Measurements from ENCODE around the gene FTO. TPM values are rescaled to one million over a fixed set of nuclear protein-coding genes. Genes with fewer than 3 reads are reported as not detected.

FTO gene
- total RNA-seq, 4 donors from 2014 or later = 62.0 to 90.1 (median 75.1) TPM

DNA sequence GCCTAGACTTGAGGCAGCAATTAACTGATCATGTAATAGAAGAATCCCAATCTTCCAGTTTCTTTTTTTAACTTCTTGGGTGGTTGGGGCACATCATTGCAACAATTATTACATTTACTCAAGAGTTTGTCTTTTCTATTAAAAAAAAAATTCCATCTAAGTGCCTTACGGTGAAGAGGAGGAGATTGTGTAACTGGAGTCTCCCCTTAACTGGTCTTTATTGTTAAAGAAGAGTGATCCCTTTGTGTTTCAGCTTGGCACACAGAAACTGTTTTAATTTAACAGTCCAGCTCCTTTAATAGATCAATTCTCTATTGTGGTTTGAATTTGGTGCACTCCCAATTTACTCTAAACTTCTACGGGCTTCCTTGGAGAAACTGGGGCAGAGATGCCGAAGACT lies 75.2 kb downstream of the FTO start:
- ATAC-seq (no peak), DNase-seq (no peak)
- TF ChIP-seq POLR2A (IDR thresholded peaks at IDR 0.05) = no peak
- TF ChIP-seq, protein P1, sequence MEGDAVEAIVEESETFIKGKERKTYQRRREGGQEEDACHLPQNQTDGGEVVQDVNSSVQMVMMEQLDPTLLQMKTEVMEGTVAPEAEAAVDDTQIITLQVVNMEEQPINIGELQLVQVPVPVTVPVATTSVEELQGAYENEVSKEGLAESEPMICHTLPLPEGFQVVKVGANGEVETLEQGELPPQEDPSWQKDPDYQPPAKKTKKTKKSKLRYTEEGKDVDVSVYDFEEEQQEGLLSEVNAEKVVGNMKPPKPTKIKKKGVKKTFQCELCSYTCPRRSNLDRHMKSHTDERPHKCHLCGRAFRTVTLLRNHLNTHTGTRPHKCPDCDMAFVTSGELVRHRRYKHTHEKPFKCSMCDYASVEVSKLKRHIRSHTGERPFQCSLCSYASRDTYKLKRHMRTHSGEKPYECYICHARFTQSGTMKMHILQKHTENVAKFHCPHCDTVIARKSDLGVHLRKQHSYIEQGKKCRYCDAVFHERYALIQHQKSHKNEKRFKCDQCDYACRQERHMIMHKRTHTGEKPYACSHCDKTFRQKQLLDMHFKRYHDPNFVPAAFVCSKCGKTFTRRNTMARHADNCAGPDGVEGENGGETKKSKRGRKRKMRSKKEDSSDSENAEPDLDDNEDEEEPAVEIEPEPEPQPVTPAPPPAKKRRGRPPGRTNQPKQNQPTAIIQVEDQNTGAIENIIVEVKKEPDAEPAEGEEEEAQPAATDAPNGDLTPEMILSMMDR (IDR thresholded peaks at IDR 0.05 in 4 of 5, conservative IDR thresholded peaks at IDR 0.05 in 1 of 5) = no peak
- no peak overlapping the region for H3K27ac ChIP-seq
- H3K36me3 ChIP-seq = no peaks in the 10 kb centered on the region
- in situ Hi-C loops (cut with MboI; ENCODE audit: low sequenced_read_pairs in 4 of 4) (no loop called here), intact Hi-C loops (cut with DNase I; ENCODE audit: low total_unique reads) (loop anchor here (10.0 kb wide), 1 partner anchor 506 kb away; the partner anchor contains the start of gene IRX3)
- peaks cover 29 to 44% of the 10 kb centered on the region in 2 donors for H3K4me1 ChIP-seq
- H3K27me3 ChIP-seq = no peaks in the 10 kb centered on the region
- no peak overlapping the region for H3K4me3 ChIP-seq
- H3K9me3 ChIP-seq = no peaks in the 10 kb centered on the region

DNA sequence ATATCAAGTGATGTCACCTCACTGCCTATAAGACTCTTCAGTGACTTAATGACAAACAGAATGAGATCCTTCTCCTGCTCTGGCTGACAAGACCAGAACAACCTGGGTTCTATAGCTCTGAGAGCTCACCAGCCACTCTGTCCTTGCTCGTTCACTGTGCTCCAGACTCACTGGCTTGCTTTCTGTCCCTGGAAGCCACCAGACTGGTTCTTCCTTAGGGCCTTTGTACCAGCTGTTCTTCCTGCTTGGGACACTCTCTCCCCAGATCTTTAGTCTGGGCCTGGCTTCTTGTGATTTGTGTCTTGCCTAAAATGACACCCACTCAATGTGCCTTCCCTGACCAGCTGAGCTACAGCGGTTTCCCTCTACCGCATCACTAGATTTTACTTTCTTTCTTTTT lies 76.1 kb downstream of the FTO start:
- Histone ChIP-seq H3K4me1 (peaks cover 31 to 44% of the 10 kb centered on the region in 2 donors), H3K4me3 (no peak overlapping the region), H3K9me3 (no peaks in the 10 kb centered on the region), H3K36me3 (no peaks in the 10 kb centered on the region), H3K27ac (no peak overlapping the region), H3K27me3 (no peaks in the 10 kb centered on the region)
- TF ChIP-seq POLR2A (IDR thresholded peaks at IDR 0.05) = no peak
- TF ChIP-seq, protein P1 (IDR thresholded peaks at IDR 0.05 in 4 of 5, conservative IDR thresholded peaks at IDR 0.05 in 1 of 5) = no peak
- intact Hi-C loops (cut with DNase I; ENCODE audit: low total_unique reads) = no loop called here
- no peak for ATAC-seq
- in situ Hi-C loops (cut with MboI; ENCODE audit: low sequenced_read_pairs in 4 of 4) = no loop called here
- DNase-seq = no peak

DNA sequence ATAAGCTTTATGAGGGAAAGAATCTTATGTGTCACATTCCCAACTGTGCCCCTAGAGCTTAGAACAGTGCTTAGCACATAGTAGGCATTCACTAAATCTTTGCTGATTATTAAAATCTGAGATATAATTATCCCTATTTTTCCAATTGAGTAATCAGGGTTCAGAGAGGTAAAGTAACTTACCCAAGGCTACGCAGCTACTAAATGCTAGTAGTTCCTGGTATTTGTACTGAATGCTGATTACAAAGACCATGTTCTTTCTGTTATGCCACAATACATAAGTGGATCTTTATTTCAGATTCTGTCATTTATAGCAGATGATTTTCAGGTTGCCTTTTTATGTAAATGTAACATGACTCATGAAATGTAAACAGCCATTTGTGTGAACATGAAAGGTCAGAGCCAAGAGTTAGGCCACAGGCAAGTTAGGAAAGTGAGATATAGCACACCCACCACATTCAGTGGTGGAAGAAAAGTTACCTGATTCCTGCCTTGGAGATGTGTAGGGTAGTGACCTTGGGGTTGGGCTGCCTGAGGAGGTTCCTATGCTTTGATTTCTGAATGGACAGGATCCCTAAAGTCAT lies 77.2 kb downstream of the FTO start:
- in situ Hi-C loops (cut with MboI; ENCODE audit: low sequenced_read_pairs in 4 of 4) = no loop called here
- Histone ChIP-seq H3K27me3 (no peaks in the 10 kb centered on the region), H3K27ac (no peak overlapping the region), H3K4me1 (peaks cover 23 to 35% of the 10 kb centered on the region in 2 donors), H3K36me3 (no peaks in the 10 kb centered on the region), H3K4me3 (no peak overlapping the region), H3K9me3 (no peaks in the 10 kb centered on the region)
- DNase-seq = no peak
- ATAC-seq = no peak
- intact Hi-C loops (cut with DNase I; ENCODE audit: low total_unique reads) = no loop called here
- TF ChIP-seq, protein P1 (IDR thresholded peaks at IDR 0.05 in 4 of 5, conservative IDR thresholded peaks at IDR 0.05 in 1 of 5) = no peak
- TF ChIP-seq POLR2A (IDR thresholded peaks at IDR 0.05) = no peak

DNA sequence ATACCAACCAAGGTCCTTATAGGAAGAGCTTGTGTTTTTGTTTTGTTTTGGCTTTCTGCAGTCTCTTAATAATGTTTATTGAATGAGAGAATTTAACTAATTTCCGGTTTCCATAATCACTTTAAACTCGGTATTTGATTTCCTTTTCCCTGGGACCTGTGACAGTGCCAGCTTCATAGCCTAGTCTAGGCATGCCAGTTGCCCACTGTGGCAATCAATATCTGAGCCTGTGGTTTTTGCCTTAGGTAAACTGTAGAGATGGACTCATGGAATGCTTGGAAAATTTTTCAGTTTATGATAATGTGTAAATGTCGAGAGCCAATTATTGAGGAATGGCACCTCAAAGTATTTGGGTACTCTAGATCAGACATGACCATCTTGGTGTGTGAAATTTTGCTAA lies 78.2 kb downstream of the FTO start:
- H3K9me3 ChIP-seq = no peaks in the 10 kb centered on the region
- in situ Hi-C loops (cut with MboI; ENCODE audit: low sequenced_read_pairs in 4 of 4) (no loop called here), intact Hi-C loops (cut with DNase I; ENCODE audit: low total_unique reads) (no loop called here)
- no peaks in the 10 kb centered on the region for H3K36me3 ChIP-seq
- H3K27me3 ChIP-seq = no peaks in the 10 kb centered on the region
- TF ChIP-seq, protein P1 (IDR thresholded peaks at IDR 0.05 in 4 of 5, conservative IDR thresholded peaks at IDR 0.05 in 1 of 5) = no peak
- TF ChIP-seq POLR2A (IDR thresholded peaks at IDR 0.05) = no peak
- peaks cover 14 to 28% of the 10 kb centered on the region in 2 donors for H3K4me1 ChIP-seq
- H3K27ac ChIP-seq = no peak overlapping the region
- DNase-seq (no peak), ATAC-seq (no peak)
- H3K4me3 ChIP-seq = no peak overlapping the region

DNA sequence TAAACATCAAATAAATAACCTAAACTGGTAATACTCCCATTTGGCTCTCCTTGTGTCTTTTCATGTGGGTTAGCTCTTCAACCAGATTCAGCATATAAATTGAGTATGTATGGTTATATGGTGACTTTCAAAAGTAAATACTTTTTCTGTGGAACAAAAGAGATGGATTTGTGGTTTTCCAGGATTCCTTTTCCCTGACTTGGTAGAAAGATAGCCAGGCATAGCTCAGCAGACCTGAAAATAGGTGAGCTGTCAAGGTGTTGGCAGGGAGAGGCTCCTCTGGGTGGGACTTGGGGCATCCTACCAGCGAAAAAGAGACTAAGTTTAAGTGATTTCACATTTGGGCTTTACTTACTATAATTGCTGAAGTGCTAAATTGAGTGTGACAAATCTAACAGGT lies 80.3 kb downstream of the FTO start:
- H3K4me3 ChIP-seq = no peak overlapping the region
- no peaks in the 10 kb centered on the region for H3K9me3 ChIP-seq
- intact Hi-C loops (cut with DNase I; ENCODE audit: low total_unique reads) = no loop called here
- in situ Hi-C loops (cut with MboI; ENCODE audit: low sequenced_read_pairs in 4 of 4) = no loop called here
- no peak overlapping the region for H3K27ac ChIP-seq
- H3K4me1 ChIP-seq = peaks cover 21% of the 10 kb centered on the region in 2 donors
- ATAC-seq (no peak), DNase-seq (no peak)
- H3K27me3 ChIP-seq = no peaks in the 10 kb centered on the region
- H3K36me3 ChIP-seq = no peaks in the 10 kb centered on the region
- TF ChIP-seq POLR2A (IDR thresholded peaks at IDR 0.05) = no peak
- TF ChIP-seq, protein P1 (IDR thresholded peaks at IDR 0.05 in 4 of 5, conservative IDR thresholded peaks at IDR 0.05 in 1 of 5) = no peak

All from gastrocnemius medialis (tissue), 4 donors.